Measurements from ENCODE around the gene INO80D. TPM values are rescaled to one million over a fixed set of nuclear protein-coding genes. Genes with fewer than 3 reads are reported as not detected.
A peak's percentile ranks its signal among the peaks of the same experiment; 100 is the strongest.

Gene INO80D
- total and polyA plus RNA-seq, 2 experiments from 2014 or later: 17.5 to 37.4 TPM

DNA sequence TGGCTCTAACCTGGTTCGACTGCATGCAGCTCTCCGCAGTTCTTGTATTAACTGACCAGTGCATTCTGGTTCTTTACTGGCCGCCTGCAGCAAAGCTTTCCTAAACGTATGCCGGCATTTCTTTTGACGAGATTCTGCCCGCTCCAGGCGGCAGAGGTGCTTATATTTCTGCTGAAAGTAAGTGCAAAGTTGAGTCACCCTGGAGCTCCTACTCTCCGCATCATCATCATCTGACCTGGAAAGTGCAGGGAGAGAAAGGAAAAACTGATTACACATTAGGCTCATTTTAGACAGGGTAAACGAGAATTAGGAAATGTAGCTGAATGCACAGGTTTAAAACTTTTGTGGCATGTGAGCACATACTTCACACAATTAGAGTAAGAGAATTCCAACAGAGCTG, 57.9 kb downstream of the INO80D start:
- ATAC-seq: no peak
- H3K27ac Mint-ChIP-seq: 0 out of 2 replicates have a peak overlapping the region, but pooled peaks have one; percentile 13
- Histone ChIP-seq H3K4me1 (ENCODE audit: insufficient read depth) (peaks cover 20% of the 10 kb centered on the region), H4K20me1 (replicated peaks; ENCODE audit: insufficient read depth) (peaks cover 12% of the 10 kb centered on the region), H3F3A (replicated peaks; ENCODE audit: low read depth) (peaks cover 4% of the 10 kb centered on the region; the same call in 1 of the 2 replicates), H3K4me2 (no peak overlapping the region), H3K27me3 (ENCODE audit: insufficient read depth) (no peaks in the 10 kb centered on the region), H2AFZ (no peak overlapping the region), H3K79me2 (replicated peaks; ENCODE audit: insufficient read depth) (peaks cover 44% of the 10 kb centered on the region), H3K9me2 (ENCODE audit: insufficient read depth) (no peaks in the 10 kb centered on the region), H3K4me3 (no peak overlapping the region), H3K36me3 (ENCODE audit: insufficient read depth) (no peaks in the 10 kb centered on the region), H3K27ac (ENCODE audit: low read depth) (peak overlapping the region; percentile 47; the same call in 1 of the 2 replicates)
- peaks cover 27% of the 10 kb centered on the region for H3K4me1 Mint-ChIP-seq
- TF ChIP-seq CTCF (conservative IDR thresholded peaks at IDR 0.05; ENCODE audit: low read depth in 2 of 2) (no peak), EZH2 (IDR thresholded peaks at IDR 0.05; ENCODE audit: low read depth, unreplicated experiment) (no peak), STAT1 (IDR thresholded peaks at IDR 0.05; ENCODE audit: unreplicated experiment) (no peak), POLR2AphosphoS5 (IDR thresholded peaks at IDR 0.05; ENCODE audit: low read depth) (no peak), JUNB (IDR thresholded peaks at IDR 0.05; ENCODE audit: unreplicated experiment) (no peak), NANOG (IDR thresholded peaks at IDR 0.05; ENCODE audit: borderline replicate concordance) (no peak), ZNF331 (CRISPR knock-in tag; IDR thresholded peaks at IDR 0.05; ENCODE audit: low read depth) (no peak), ETS1 (IDR thresholded peaks at IDR 0.05) (no peak), CREB1 (CRISPR knock-in tag; IDR thresholded peaks at IDR 0.05; ENCODE audit: low read depth) (no peak), ZNF114 (CRISPR knock-in tag; IDR thresholded peaks at IDR 0.05) (no peak), ZNF462 (CRISPR knock-in tag; IDR thresholded peaks at IDR 0.05) (no peak), EZH2phosphoT487 (IDR thresholded peaks at IDR 0.05; ENCODE audit: unreplicated experiment) (no peak)
- TF ChIP-seq, protein P1, sequence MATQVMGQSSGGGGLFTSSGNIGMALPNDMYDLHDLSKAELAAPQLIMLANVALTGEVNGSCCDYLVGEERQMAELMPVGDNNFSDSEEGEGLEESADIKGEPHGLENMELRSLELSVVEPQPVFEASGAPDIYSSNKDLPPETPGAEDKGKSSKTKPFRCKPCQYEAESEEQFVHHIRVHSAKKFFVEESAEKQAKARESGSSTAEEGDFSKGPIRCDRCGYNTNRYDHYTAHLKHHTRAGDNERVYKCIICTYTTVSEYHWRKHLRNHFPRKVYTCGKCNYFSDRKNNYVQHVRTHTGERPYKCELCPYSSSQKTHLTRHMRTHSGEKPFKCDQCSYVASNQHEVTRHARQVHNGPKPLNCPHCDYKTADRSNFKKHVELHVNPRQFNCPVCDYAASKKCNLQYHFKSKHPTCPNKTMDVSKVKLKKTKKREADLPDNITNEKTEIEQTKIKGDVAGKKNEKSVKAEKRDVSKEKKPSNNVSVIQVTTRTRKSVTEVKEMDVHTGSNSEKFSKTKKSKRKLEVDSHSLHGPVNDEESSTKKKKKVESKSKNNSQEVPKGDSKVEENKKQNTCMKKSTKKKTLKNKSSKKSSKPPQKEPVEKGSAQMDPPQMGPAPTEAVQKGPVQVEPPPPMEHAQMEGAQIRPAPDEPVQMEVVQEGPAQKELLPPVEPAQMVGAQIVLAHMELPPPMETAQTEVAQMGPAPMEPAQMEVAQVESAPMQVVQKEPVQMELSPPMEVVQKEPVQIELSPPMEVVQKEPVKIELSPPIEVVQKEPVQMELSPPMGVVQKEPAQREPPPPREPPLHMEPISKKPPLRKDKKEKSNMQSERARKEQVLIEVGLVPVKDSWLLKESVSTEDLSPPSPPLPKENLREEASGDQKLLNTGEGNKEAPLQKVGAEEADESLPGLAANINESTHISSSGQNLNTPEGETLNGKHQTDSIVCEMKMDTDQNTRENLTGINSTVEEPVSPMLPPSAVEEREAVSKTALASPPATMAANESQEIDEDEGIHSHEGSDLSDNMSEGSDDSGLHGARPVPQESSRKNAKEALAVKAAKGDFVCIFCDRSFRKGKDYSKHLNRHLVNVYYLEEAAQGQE (IDR thresholded peaks at IDR 0.05; ENCODE audit: unreplicated experiment): no peak
- H3K36me3 Mint-ChIP-seq (ENCODE audit: low read depth): peaks cover 40% of the 10 kb centered on the region
- H3K9me3 Mint-ChIP-seq: no peaks in the 10 kb centered on the region
- no peak for DNase-seq (ENCODE audit: low spot score)
- no peak overlapping the region for H3K4me3 Mint-ChIP-seq
- H3K27me3 Mint-ChIP-seq (ENCODE audit: insufficient read depth, low read depth, poor library complexity): peaks cover 3% of the 10 kb centered on the region

All from GM23338 (cell line).